Hepatocyte (in vitro differentiated cells): ENCODE measurements around the gene PRRC2C. TPM values are rescaled to one million over a fixed set of nuclear protein-coding genes. Genes with fewer than 3 reads are reported as not detected.

Source experiments
- DNase-seq: peaks from one replicate; pipeline ENCODE4 v3.0.0-alpha.2; 2016; ENCODE audit warnings: low spot score
- H2AFZ ChIP-seq: fragments of 200-600 bp; sonication (generic); 2 replicates; pipeline ENCODE4 v1.6.0; 2016; ENCODE audit warnings: antibody characterized with exemption, mild to moderate bottlenecking
- H3K27ac ChIP-seq: fragments of 200-600 bp; sonication (generic); 2 replicates; pipeline ENCODE4 v1.5.1; 2016; ENCODE audit warnings: mild to moderate bottlenecking
- H3K27me3 ChIP-seq: fragments of 200-600 bp; sonication (generic); 2 replicates; pipeline ENCODE4 v1.6.1; 2016
- H3K36me3 ChIP-seq: fragments of 200-600 bp; sonication (generic); replicated peaks from 2 replicates; pipeline ENCODE4 v1.5.1; 2016; ENCODE audit warnings: low read depth; ENCODE audit not compliant: insufficient read depth
- H3K4me1 ChIP-seq: fragments of 200-600 bp; sonication (generic); 2 replicates; pipeline ENCODE4 v1.5.1; 2016; ENCODE audit warnings: mild to moderate bottlenecking, moderate library complexity; ENCODE audit not compliant: insufficient read depth
- H3K4me2 ChIP-seq: fragments of 200-600 bp; sonication (generic); 2 replicates; pipeline ENCODE4 v1.6.0; 2016
- H3K4me3 ChIP-seq: fragments of 200-600 bp; sonication (generic); 2 replicates; pipeline ENCODE4 v1.5.1; 2016; ENCODE audit warnings: mild to moderate bottlenecking
- H3K79me2 ChIP-seq: fragments of 200-600 bp; sonication (generic); 2 replicates; pipeline ENCODE4 v1.6.0; 2017; ENCODE audit warnings: mild to moderate bottlenecking
- H3K9me2 ChIP-seq: fragments of 200-600 bp; sonication (generic); replicated peaks from 2 replicates; pipeline ENCODE4 v1.6.0; 2017; ENCODE audit warnings: mild to moderate bottlenecking; ENCODE audit not compliant: insufficient read depth
- H3K9me3 ChIP-seq: fragments of 200-600 bp; sonication (generic); 2 replicates; pipeline ENCODE4 v1.5.1; 2016; ENCODE audit warnings: low read depth, mild to moderate bottlenecking
- H4K20me1 ChIP-seq: fragments of 200-600 bp; sonication (generic); 2 replicates; pipeline ENCODE4 v1.6.0; 2016; ENCODE audit warnings: mild to moderate bottlenecking; ENCODE audit not compliant: insufficient read depth, poor library complexity, severe bottlenecking
- CTCF ChIP-seq: fragments of 200-600 bp; sonication (generic); IDR thresholded peaks from 2 replicates; pipeline ENCODE4 v1.5.1; 2016; ENCODE audit warnings: antibody characterized with exemption, mild to moderate bottlenecking; ENCODE audit not compliant: poor library complexity
- EZH2 ChIP-seq: fragments of 200-600 bp; sonication (generic); IDR thresholded peaks from 2 replicates; pipeline ENCODE4 v1.6.1; 2016; ENCODE audit warnings: antibody characterized with exemption, mild to moderate bottlenecking, borderline replicate concordance
- EZH2phosphoT487 ChIP-seq: fragments of 200-600 bp; sonication (generic); IDR thresholded peaks from one replicate; pipeline ENCODE4 v1.6.1; 2018; ENCODE audit warnings: antibody characterized with exemption, mild to moderate bottlenecking, low read depth, moderate library complexity; ENCODE audit not compliant: unreplicated experiment, severe bottlenecking
- WGBS: methylation state at CpG from one replicate; pipeline ENCODE4 v1.1.6; 2016; ENCODE audit warnings: low lambda C conversion rate; ENCODE audit errors: missing lambda C conversion rate; 5-methylcytosine and 5-hydroxymethylcytosine counted together
- polyA plus RNA-seq: library from polyadenylated mRNA; unstranded; fragments of >200 nt; fragmentation: Nextera tagmentation; extraction: Ambion mirVana; gene quantifications from 2 replicates; pipeline ENCODE4 v1.2.1, GENCODE V29; 2016
- total RNA-seq: library from RNA; depleted of rRNA; stranded (reverse); fragments of >200 nt; gene quantifications from 2 replicates; pipeline ENCODE4 v1.2.3, GENCODE V29; 2014

Gene PRRC2C
- total and polyA plus RNA-seq, 2 experiments from 2014 or later = 85.2 to 120 TPM

GRCh38 chr1:171588230-171588629, 102.9 kb downstream of the PRRC2C start:
- Histone ChIP-seq H3K4me2 (no peak overlapping the region), H3K4me3 (no peak overlapping the region), H3K9me2 (no peaks in the 10 kb centered on the region), H4K20me1 (no peaks in the 10 kb centered on the region), H3K27ac (no peak overlapping the region), H3K9me3 (no peaks in the 10 kb centered on the region), H2AFZ (no peak overlapping the region), H3K36me3 (peaks cover under 1% of the 10 kb centered on the region), H3K79me2 (no peaks in the 10 kb centered on the region), H3K4me1 (no peaks in the 10 kb centered on the region), H3K27me3 (no peaks in the 10 kb centered on the region)
- no peak for DNase-seq
- 100% methylated on average over 2 of the region's 2 CpGs for WGBS
- TF ChIP-seq EZH2 (no peak), EZH2phosphoT487 (no peak), CTCF (no peak)

GRCh38 chr1:171590022-171590421, 104.7 kb downstream of the PRRC2C start:
- no peak overlapping the region for H2AFZ ChIP-seq
- peaks cover 4% of the 10 kb centered on the region for H3K36me3 ChIP-seq
- H3K27ac ChIP-seq = no peak overlapping the region
- no peaks in the 10 kb centered on the region for H3K4me1 ChIP-seq
- TF ChIP-seq EZH2 (no peak), CTCF (no peak), EZH2phosphoT487 (no peak)
- WGBS = 77% methylated on average over 1 of the region's 1 CpG
- H3K9me3 ChIP-seq = no peaks in the 10 kb centered on the region
- no peaks in the 10 kb centered on the region for H3K27me3 ChIP-seq
- H3K4me3 ChIP-seq = no peak overlapping the region
- H4K20me1 ChIP-seq = no peaks in the 10 kb centered on the region
- H3K9me2 ChIP-seq = no peaks in the 10 kb centered on the region
- H3K79me2 ChIP-seq = no peaks in the 10 kb centered on the region
- H3K4me2 ChIP-seq = no peak overlapping the region
- DNase-seq = no peak

GRCh38 chr1:171595324-171595723, 110.0 kb downstream of the PRRC2C start:
- TF ChIP-seq EZH2 = no peak
- Histone ChIP-seq H3K27me3 (no peaks in the 10 kb centered on the region), H3K9me2 (no peaks in the 10 kb centered on the region), H3K9me3 (no peaks in the 10 kb centered on the region), H3K4me3 (no peak overlapping the region), H3K36me3 (peaks cover 4% of the 10 kb centered on the region), H3K4me1 (no peaks in the 10 kb centered on the region), H3K27ac (no peak overlapping the region), H3K4me2 (no peak overlapping the region), H3K79me2 (no peaks in the 10 kb centered on the region), H2AFZ (no peak overlapping the region), H4K20me1 (no peaks in the 10 kb centered on the region)
- 100% methylated on average over 1 of the region's 1 CpG for WGBS
- DNase-seq = no peak

GRCh38 chr1:171596119-171596518, 110.8 kb downstream of the PRRC2C start:
- Histone ChIP-seq H4K20me1 (no peaks in the 10 kb centered on the region), H3K36me3 (peaks cover 4% of the 10 kb centered on the region), H3K27ac (no peak overlapping the region), H3K9me3 (no peaks in the 10 kb centered on the region), H3K4me1 (no peaks in the 10 kb centered on the region), H3K4me2 (no peak overlapping the region), H2AFZ (no peak overlapping the region), H3K79me2 (no peaks in the 10 kb centered on the region), H3K9me2 (no peaks in the 10 kb centered on the region), H3K4me3 (no peak overlapping the region), H3K27me3 (no peaks in the 10 kb centered on the region)
- WGBS = 96% methylated on average over 1 of the region's 1 CpG
- TF ChIP-seq EZH2phosphoT487 (no peak), CTCF (no peak), EZH2 (no peak)
- no peak for DNase-seq
